Muscle of leg (tissue), 11 donors: ENCODE results near the gene ADGRD1. TPM values are rescaled to one million over a fixed set of nuclear protein-coding genes. Genes with fewer than 3 reads are reported as not detected.

ENCODE experiments used
- DNase-seq: peaks from one replicate; pipeline ENCODE4 v3.0.0; 2013
- H3K27ac ChIP-seq: one replicate; pipeline ENCODE4 v1.5.1; 2013; ENCODE audit warnings: mild to moderate bottlenecking, low read length, control low read depth
- H3K27me3 ChIP-seq: one replicate; pipeline ENCODE4 v1.6.1; 2013; ENCODE audit warnings: low read length; ENCODE audit not compliant: control insufficient read depth, insufficient read depth
- H3K36me3 ChIP-seq: one replicate; pipeline ENCODE4 v1.6.1; 2013; ENCODE audit warnings: low read length; ENCODE audit not compliant: control insufficient read depth, insufficient read depth
- H3K4me1 ChIP-seq: one replicate; pipeline ENCODE4 v1.6.1; 2013; ENCODE audit warnings: low read length; ENCODE audit not compliant: control insufficient read depth, insufficient read depth
- H3K4me3 ChIP-seq: one replicate; pipeline ENCODE4 v1.5.1; 2013; ENCODE audit warnings: low read length, control low read depth
- H3K9me3 ChIP-seq: replicated peaks from 2 replicates; pipeline ENCODE4 v1.6.1; 2013; ENCODE audit warnings: low read depth, low read length; ENCODE audit not compliant: control insufficient read depth
- WGBS: methylation state at CpG from one replicate; pipeline ENCODE4 v1.1.5; 2013; ENCODE audit warnings: missing lambda C conversion rate; ENCODE audit not compliant: insufficient coverage; 5-methylcytosine and 5-hydroxymethylcytosine counted together
- polyA plus RNA-seq, 8 donors: library from polyadenylated mRNA; unstranded; fragments of 120-200 nt; gene quantifications; one replicate each; pipeline versions ENCODE4 v1.2.1 to v1.2.3, GENCODE V29; 2013; ENCODE audit warnings: inconsistent platforms in 1 of 8, low replicate concordance in 1 of 8; ENCODE audit not compliant: insufficient read length in 8 of 8, insufficient read depth in 1 of 8
- total RNA-seq: library from RNA; stranded (reverse); fragments of 120-200 nt; gene quantifications from one replicate; pipeline ENCODE4 v1.2.4, GENCODE V29; 2013

The ADGRD1 gene
- total and polyA plus RNA-seq, 9 donors: 4.9 to 14.7 (median 10.6) TPM

GRCh38 chr12:130972586-130972950 lies 18.9 kb downstream of the ADGRD1 start:
- Histone ChIP-seq H3K27me3 (no peaks in the 10 kb centered on the region), H3K4me1 (no peaks in the 10 kb centered on the region), H3K27ac (no peak overlapping the region), H3K36me3 (no peaks in the 10 kb centered on the region), H3K9me3 (no peaks in the 10 kb centered on the region), H3K4me3 (no peak overlapping the region)
- DNase-seq: no peak
- 100% methylated on average over 1 of the region's 9 CpGs for WGBS

GRCh38 chr12:130973109-130973508 lies 19.4 kb downstream of the ADGRD1 start:
- DNase-seq: no peak
- H3K9me3 ChIP-seq: no peaks in the 10 kb centered on the region
- no peaks in the 10 kb centered on the region for H3K36me3 ChIP-seq
- no peak overlapping the region for H3K4me3 ChIP-seq
- H3K4me1 ChIP-seq: no peaks in the 10 kb centered on the region
- no peak overlapping the region for H3K27ac ChIP-seq
- H3K27me3 ChIP-seq: no peaks in the 10 kb centered on the region
- WGBS: 79% methylated on average over 9 of the region's 11 CpGs

- H3K36me3 ChIP-seq: no peaks in the 10 kb centered on the region
- no peaks in the 10 kb centered on the region for H3K9me3 ChIP-seq
- H3K27ac ChIP-seq: no peak overlapping the region
- no peaks in the 10 kb centered on the region for H3K4me1 ChIP-seq
- DNase-seq: no peak
- no peaks in the 10 kb centered on the region for H3K27me3 ChIP-seq
- 54% methylated on average over 9 of the region's 10 CpGs for WGBS
- H3K4me3 ChIP-seq: no peak overlapping the region
Observed at GRCh38 chr12:130973906-130974305, 20.2 kb downstream of the ADGRD1 start.

- no peak overlapping the region for H3K4me3 ChIP-seq
- 83% methylated on average over 5 of the region's 7 CpGs for WGBS
- H3K27ac ChIP-seq: no peak overlapping the region
- no peak for DNase-seq
- H3K27me3 ChIP-seq: no peaks in the 10 kb centered on the region
- no peaks in the 10 kb centered on the region for H3K9me3 ChIP-seq
- H3K4me1 ChIP-seq: no peaks in the 10 kb centered on the region
- H3K36me3 ChIP-seq: no peaks in the 10 kb centered on the region
Observed at GRCh38 chr12:130975116-130975515, 21.4 kb downstream of the ADGRD1 start.

- Histone ChIP-seq H3K4me3 (no peak overlapping the region), H3K36me3 (no peaks in the 10 kb centered on the region), H3K9me3 (no peaks in the 10 kb centered on the region), H3K27ac (no peak overlapping the region), H3K27me3 (no peaks in the 10 kb centered on the region), H3K4me1 (no peaks in the 10 kb centered on the region)
- DNase-seq: no peak
- 76% methylated on average over 12 of the region's 15 CpGs for WGBS
Observed at GRCh38 chr12:130976171-130976720, 22.5 kb downstream of the ADGRD1 start.

GRCh38 chr12:130977046-130977742 lies 23.5 kb downstream of the ADGRD1 start:
- no peak for DNase-seq
- H3K27ac ChIP-seq: no peak overlapping the region
- peaks cover 3% of the 10 kb centered on the region for H3K4me1 ChIP-seq
- peaks cover 3% of the 10 kb centered on the region for H3K27me3 ChIP-seq
- H3K36me3 ChIP-seq: no peaks in the 10 kb centered on the region
- no peak overlapping the region for H3K4me3 ChIP-seq
- H3K9me3 ChIP-seq: no peaks in the 10 kb centered on the region
- WGBS: 76% methylated on average over 17 of the region's 17 CpGs

GRCh38 chr12:130977743-130978095 lies 24.0 kb downstream of the ADGRD1 start:
- H3K9me3 ChIP-seq: no peaks in the 10 kb centered on the region
- no peaks in the 10 kb centered on the region for H3K36me3 ChIP-seq
- peaks cover 3% of the 10 kb centered on the region for H3K27me3 ChIP-seq
- H3K4me3 ChIP-seq: no peak overlapping the region
- H3K4me1 ChIP-seq: peaks cover 3% of the 10 kb centered on the region
- 84% methylated on average over 7 of the region's 10 CpGs for WGBS
- no peak overlapping the region for H3K27ac ChIP-seq
- DNase-seq: no peak

- Histone ChIP-seq H3K9me3 (no peaks in the 10 kb centered on the region), H3K27me3 (peaks cover 3% of the 10 kb centered on the region), H3K36me3 (no peaks in the 10 kb centered on the region), H3K4me1 (peaks cover 3% of the 10 kb centered on the region), H3K27ac (no peak overlapping the region), H3K4me3 (no peak overlapping the region)
- WGBS: 77% methylated on average over 7 of the region's 12 CpGs
- peak; percentile 41 for DNase-seq
Observed at GRCh38 chr12:130978785-130979184, 25.1 kb downstream of the ADGRD1 start.

GRCh38 chr12:130981074-130981742 lies 27.5 kb downstream of the ADGRD1 start:
- WGBS: 13% methylated on average over 9 of the region's 11 CpGs
- Histone ChIP-seq H3K4me3 (no peak overlapping the region), H3K27me3 (peaks cover 3% of the 10 kb centered on the region), H3K36me3 (no peaks in the 10 kb centered on the region), H3K9me3 (no peaks in the 10 kb centered on the region), H3K4me1 (peaks cover 3% of the 10 kb centered on the region), H3K27ac (no peak overlapping the region)
- DNase-seq: no peak

GRCh38 chr12:130981911-130982310 lies 28.2 kb downstream of the ADGRD1 start:
- WGBS: 90% methylated on average over 8 of the region's 12 CpGs
- Histone ChIP-seq H3K27ac (no peak overlapping the region), H3K36me3 (no peaks in the 10 kb centered on the region), H3K4me3 (no peak overlapping the region), H3K4me1 (peaks cover 3% of the 10 kb centered on the region), H3K27me3 (peaks cover 3% of the 10 kb centered on the region), H3K9me3 (no peaks in the 10 kb centered on the region)
- DNase-seq: no peak
